Measurements from ENCODE around the gene STYX. TPM values are rescaled to one million over a fixed set of nuclear protein-coding genes. Genes with fewer than 3 reads are reported as not detected.
A peak's percentile ranks its signal among the peaks of the same experiment; 100 is the strongest.

The STYX gene
- total RNA-seq, 4 donors from 2014 or later, result 19.3 to 26.1 (median 22.5) TPM

DNA sequence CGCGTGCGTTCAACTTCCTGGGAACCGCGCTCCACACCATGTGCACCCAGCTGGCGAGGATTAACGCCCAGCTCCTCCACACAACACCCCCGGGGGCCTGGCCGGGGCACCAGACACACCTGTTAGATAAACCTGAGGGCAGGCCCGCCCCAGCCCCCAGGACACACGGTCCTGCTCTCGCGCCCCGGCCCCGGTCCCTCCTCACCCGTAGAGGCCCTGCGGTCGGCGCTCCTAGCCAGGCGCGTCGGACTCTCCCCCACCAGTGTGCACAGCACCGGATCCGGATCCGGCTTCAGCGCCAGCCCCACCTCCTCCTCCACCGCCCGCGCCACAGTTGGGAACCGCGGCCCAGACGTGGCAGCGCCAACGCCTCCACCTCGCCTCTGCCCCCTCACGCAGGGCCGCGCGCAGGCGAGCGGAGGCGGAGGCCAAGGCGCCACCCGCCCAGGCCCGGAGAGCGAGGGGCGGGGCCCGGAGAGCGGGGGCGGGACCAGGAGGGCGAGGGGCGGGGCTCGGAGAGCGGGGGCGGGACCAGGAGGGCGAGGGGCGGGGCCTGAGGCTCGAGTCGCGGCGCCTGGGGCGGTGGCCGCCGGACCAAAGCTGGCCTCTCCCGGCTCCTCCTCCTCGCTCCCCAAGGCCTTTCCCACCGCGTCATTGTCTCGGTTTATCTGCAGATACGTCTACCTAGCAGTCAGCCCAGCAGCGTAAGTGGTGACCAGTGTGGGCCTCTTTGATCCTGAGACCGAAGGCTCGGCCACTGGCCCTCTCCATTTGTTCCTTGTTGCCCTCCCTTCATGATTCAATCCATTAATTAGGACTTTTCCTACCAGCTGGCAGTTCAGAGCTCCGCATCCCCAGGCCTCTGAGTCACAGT, 61.5 kb downstream of the STYX start, which contains the start of gene GNPNAT1:
TSS of gene GNPNAT1 (minus strand) at position 385 of the 874 bp plus-strand sequence. CDS start 6,957 bp downstream, outside the sequence.
- Histone ChIP-seq H3K4me1 (peaks cover 0 to 28% (median 0%) of the 10 kb centered on the region in 3 donors), H3K4me3 (peak within 1 kb of the TSS; percentile 70 to 78), H3K27ac (peak within 1 kb of the TSS; percentile 63 to 92 (median 90)), H3K9me3 (no peaks in the 10 kb centered on the region), H3K36me3 (no peaks in the 10 kb centered on the region), H3K27me3 (no peaks in the 10 kb centered on the region)
- TF ChIP-seq POLR2AphosphoS5 (IDR thresholded peaks at IDR 0.05) (peak; percentile 68), EP300 (IDR thresholded peaks at IDR 0.05) (no peak), POLR2A (IDR thresholded peaks at IDR 0.05) (peak; percentile 52 to 55)
- TF ChIP-seq, protein P1, sequence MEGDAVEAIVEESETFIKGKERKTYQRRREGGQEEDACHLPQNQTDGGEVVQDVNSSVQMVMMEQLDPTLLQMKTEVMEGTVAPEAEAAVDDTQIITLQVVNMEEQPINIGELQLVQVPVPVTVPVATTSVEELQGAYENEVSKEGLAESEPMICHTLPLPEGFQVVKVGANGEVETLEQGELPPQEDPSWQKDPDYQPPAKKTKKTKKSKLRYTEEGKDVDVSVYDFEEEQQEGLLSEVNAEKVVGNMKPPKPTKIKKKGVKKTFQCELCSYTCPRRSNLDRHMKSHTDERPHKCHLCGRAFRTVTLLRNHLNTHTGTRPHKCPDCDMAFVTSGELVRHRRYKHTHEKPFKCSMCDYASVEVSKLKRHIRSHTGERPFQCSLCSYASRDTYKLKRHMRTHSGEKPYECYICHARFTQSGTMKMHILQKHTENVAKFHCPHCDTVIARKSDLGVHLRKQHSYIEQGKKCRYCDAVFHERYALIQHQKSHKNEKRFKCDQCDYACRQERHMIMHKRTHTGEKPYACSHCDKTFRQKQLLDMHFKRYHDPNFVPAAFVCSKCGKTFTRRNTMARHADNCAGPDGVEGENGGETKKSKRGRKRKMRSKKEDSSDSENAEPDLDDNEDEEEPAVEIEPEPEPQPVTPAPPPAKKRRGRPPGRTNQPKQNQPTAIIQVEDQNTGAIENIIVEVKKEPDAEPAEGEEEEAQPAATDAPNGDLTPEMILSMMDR (IDR thresholded peaks at IDR 0.05), result peak in 1 of 4 experiments; percentile 6
- WGBS, 2 donors (ENCODE audit: low coverage in 1 of 2), result 4% methylated on average over 10 of the region's 74 CpGs; no CpG with 5 or more reads in 1 of the 2 donors
- peak; percentile 94 for ATAC-seq

- TF ChIP-seq EP300 (IDR thresholded peaks at IDR 0.05), result no peak
- TF ChIP-seq, protein P1 (IDR thresholded peaks at IDR 0.05), result no peak
- peaks cover 0 to 28% (median 0%) of the 10 kb centered on the region in 3 donors for H3K4me1 ChIP-seq
- no peaks in the 10 kb centered on the region for H3K36me3 ChIP-seq
- H3K4me3 ChIP-seq, result peak overlapping the region; percentile 70 to 78
- WGBS, 2 donors (ENCODE audit: low coverage in 1 of 2), result 64 to 100% methylated on average over 2 to 6 of the region's 7 CpGs
- H3K27ac ChIP-seq, result peak overlapping the region; percentile 63 to 92 (median 90)
- no peak for ATAC-seq
- H3K27me3 ChIP-seq, result no peaks in the 10 kb centered on the region
- H3K9me3 ChIP-seq, result no peaks in the 10 kb centered on the region
Measured at GRCh38 chr14:52792097-52792415, 62.1 kb downstream of the STYX start.

- WGBS, 2 donors (ENCODE audit: low coverage in 1 of 2), result 47 to 77% methylated on average over 2 of the region's 2 CpGs
- Histone ChIP-seq H3K4me1 (peaks cover 0 to 28% (median 0%) of the 10 kb centered on the region in 3 donors), H3K4me3 (no peak overlapping the region), H3K36me3 (no peaks in the 10 kb centered on the region), H3K9me3 (no peaks in the 10 kb centered on the region), H3K27ac (no peak overlapping the region), H3K27me3 (no peaks in the 10 kb centered on the region)
- ATAC-seq, result no peak
- TF ChIP-seq POLR2AphosphoS5 (IDR thresholded peaks at IDR 0.05) (no peak), EP300 (IDR thresholded peaks at IDR 0.05) (no peak)
- TF ChIP-seq, protein P1 (IDR thresholded peaks at IDR 0.05), result no peak
Measured at GRCh38 chr14:52793061-52793460, 63.1 kb downstream of the STYX start.

DNA sequence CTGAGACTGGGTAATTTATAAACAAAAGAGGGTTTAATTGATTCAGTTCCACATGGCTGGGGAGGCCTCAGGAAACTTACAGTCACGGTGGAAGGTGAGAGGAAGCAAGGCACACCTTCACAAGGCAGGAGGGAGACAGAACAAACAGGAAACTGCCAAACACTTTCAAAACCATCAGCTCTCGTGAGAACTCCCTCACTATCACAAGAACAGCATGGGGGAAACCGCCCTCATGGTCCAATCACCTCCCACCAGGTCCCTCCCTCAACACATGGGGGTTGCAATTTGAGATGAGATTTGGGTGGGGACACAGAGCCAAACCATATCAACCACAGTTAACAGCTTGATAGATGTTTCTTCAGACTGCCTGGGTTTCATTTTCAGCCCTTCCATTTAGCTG, 67.7 kb downstream of the STYX start:
- no peak overlapping the region for H3K27ac ChIP-seq
- TF ChIP-seq, protein P1 (IDR thresholded peaks at IDR 0.05), result no peak
- TF ChIP-seq POLR2A (IDR thresholded peaks at IDR 0.05), result no peak
- TF ChIP-seq POLR2AphosphoS5 (IDR thresholded peaks at IDR 0.05), result no peak
- TF ChIP-seq EP300 (IDR thresholded peaks at IDR 0.05), result no peak
- no peak for ATAC-seq
- H3K27me3 ChIP-seq, result no peaks in the 10 kb centered on the region
- H3K36me3 ChIP-seq, result no peaks in the 10 kb centered on the region
- H3K4me3 ChIP-seq, result no peak overlapping the region
- peaks cover 0 to 13% (median 0%) of the 10 kb centered on the region in 3 donors for H3K4me1 ChIP-seq
- WGBS, 2 donors (ENCODE audit: low coverage in 1 of 2), result 50 to 92% methylated on average over 1 to 2 of the region's 3 CpGs
- H3K9me3 ChIP-seq, result no peaks in the 10 kb centered on the region

GRCh38 chr14:52798826-52799225, 68.9 kb downstream of the STYX start:
- TF ChIP-seq EP300 (IDR thresholded peaks at IDR 0.05), result no peak
- no peak for TF ChIP-seq POLR2AphosphoS5 (IDR thresholded peaks at IDR 0.05)
- no peak for TF ChIP-seq POLR2A (IDR thresholded peaks at IDR 0.05)
- TF ChIP-seq, protein P1 (IDR thresholded peaks at IDR 0.05), result no peak
- ATAC-seq, result no peak
- 91 to 96% methylated on average over 15 of the region's 15 CpGs for WGBS, 2 donors (ENCODE audit: low coverage in 1 of 2)

More at GRCh38 chr14:52798826-52799225, 68.9 kb downstream of the STYX start:
- H3K27ac ChIP-seq, result no peak overlapping the region
- no peak overlapping the region for H3K4me3 ChIP-seq
- H3K27me3 ChIP-seq, result no peaks in the 10 kb centered on the region
- H3K36me3 ChIP-seq, result no peaks in the 10 kb centered on the region
- no peaks in the 10 kb centered on the region for H3K9me3 ChIP-seq
- peaks cover 0 to 13% (median 0%) of the 10 kb centered on the region in 3 donors for H3K4me1 ChIP-seq
